Liver (tissue), 9 donors: ENCODE results near the gene FCRL6. TPM values are rescaled to one million over a fixed set of nuclear protein-coding genes. Genes with fewer than 3 reads are reported as not detected.

Experiments
- DNase-seq: peaks from one replicate; pipeline ENCODE4 v3.0.0-alpha.2; 2017; ENCODE audit warnings: low spot score
- H3K27ac ChIP-seq, 2 donors: one replicate each; pipeline ENCODE4 v1.7.0; 2013; ENCODE audit warnings: inconsistent platforms in 2 of 2, low read length in 2 of 2, control low read depth in 1 of 2, low read depth in 1 of 2, mild to moderate bottlenecking in 1 of 2
- H3K27me3 ChIP-seq, 4 donors: one replicate each; pipeline versions ENCODE4 v1.6.1 to v1.7.0; 2013; ENCODE audit warnings: low read length in 3 of 4, inconsistent platforms in 1 of 4, mild to moderate bottlenecking in 1 of 4, moderate library complexity in 1 of 4; ENCODE audit not compliant: control insufficient read depth in 4 of 4, insufficient read depth in 4 of 4
- H3K36me3 ChIP-seq, 4 donors: one replicate each; pipeline versions ENCODE4 v1.6.1 to v1.7.0; 2013; ENCODE audit warnings: low read length in 3 of 4, mild to moderate bottlenecking in 3 of 4, low read depth in 1 of 4, moderate library complexity in 1 of 4; ENCODE audit not compliant: control insufficient read depth in 4 of 4, insufficient read depth in 3 of 4
- H3K4me1 ChIP-seq, 4 donors: one replicate each; pipeline versions ENCODE4 v1.6.1 to v1.7.0; 2013; ENCODE audit warnings: low read length in 3 of 4, mild to moderate bottlenecking in 3 of 4, moderate library complexity in 1 of 4; ENCODE audit not compliant: control insufficient read depth in 4 of 4, insufficient read depth in 4 of 4
- H3K4me3 ChIP-seq, 3 donors: one replicate each; pipeline versions ENCODE4 v1.6.1 to v1.7.0; 2013; ENCODE audit warnings: low read length in 3 of 3, control low read depth in 1 of 3, low read depth in 1 of 3, mild to moderate bottlenecking in 1 of 3
- H3K9ac ChIP-seq, 2 donors: one replicate each; pipeline ENCODE4 v1.7.0; 2013; ENCODE audit warnings: low read length in 2 of 2, mild to moderate bottlenecking in 2 of 2, moderate library complexity in 2 of 2, control low read depth in 1 of 2, low read depth in 1 of 2
- H3K9me3 ChIP-seq, 4 donors: one replicate each; pipeline versions ENCODE4 v1.6.1 to v1.7.0; 2013; ENCODE audit warnings: low read length in 3 of 4; ENCODE audit not compliant: control insufficient read depth in 4 of 4
- CTCF ChIP-seq: fragments of 150-350 bp; IDR thresholded peaks from 2 replicates; pipeline ENCODE4 v1.5.1; 2017; ENCODE audit warnings: improper control_type of control experiment, low read depth, low read length; ENCODE audit not compliant: missing input control
- EGR1 ChIP-seq, 2 donors: IDR thresholded peaks; 2 replicates each; pipeline ENCODE4 v1.6.1; 2016 to 2018; ENCODE audit warnings: antibody characterized with exemption in 2 of 2, low read depth in 2 of 2
- FOXA1 ChIP-seq: IDR thresholded peaks from 2 replicates; pipeline ENCODE4 v1.6.1; 2016; ENCODE audit warnings: antibody characterized with exemption
- FOXA2 ChIP-seq: IDR thresholded peaks from 2 replicates; pipeline ENCODE4 v1.6.1; 2016; ENCODE audit warnings: antibody characterized with exemption
- GABPA ChIP-seq, 2 donors: IDR thresholded peaks in 1 of 2; conservative IDR thresholded peaks in 1 of 2; 2 replicates each; pipeline ENCODE4 v1.6.1; 2016; ENCODE audit warnings: antibody characterized with exemption in 2 of 2, mild to moderate bottlenecking in 1 of 2, moderate library complexity in 1 of 2
- HNF4A ChIP-seq, 2 donors: conservative IDR thresholded peaks; 2 replicates each; pipeline ENCODE4 v1.6.1; 2016; ENCODE audit warnings: antibody characterized with exemption in 2 of 2, mild to moderate bottlenecking in 2 of 2
- HNF4G ChIP-seq: IDR thresholded peaks from 2 replicates; pipeline ENCODE4 v1.6.1; 2016; ENCODE audit warnings: antibody characterized with exemption
- JUND ChIP-seq, 2 donors: IDR thresholded peaks; 2 replicates each; pipeline ENCODE4 v1.6.1; 2016; ENCODE audit warnings: antibody characterized with exemption in 2 of 2
- NR2F2 ChIP-seq: IDR thresholded peaks from 2 replicates; pipeline ENCODE4 v1.6.1; 2016; ENCODE audit warnings: antibody characterized with exemption
- RAD21 ChIP-seq, 2 donors: IDR thresholded peaks; 2 replicates each; pipeline ENCODE4 v1.6.1; 2016; ENCODE audit warnings: antibody characterized with exemption in 2 of 2, mild to moderate bottlenecking in 2 of 2
- RXRA ChIP-seq, 2 donors: IDR thresholded peaks; 2 replicates each; pipeline ENCODE4 v1.6.1; 2017 to 2018; ENCODE audit warnings: antibody characterized with exemption in 2 of 2, mild to moderate bottlenecking in 1 of 2
- SP1 ChIP-seq: IDR thresholded peaks from 2 replicates; pipeline ENCODE4 v1.6.1; 2018; ENCODE audit warnings: antibody characterized with exemption, mild to moderate bottlenecking
- TAF1 ChIP-seq: conservative IDR thresholded peaks from 2 replicates; pipeline ENCODE4 v1.6.1; 2016; ENCODE audit warnings: antibody characterized with exemption, mild to moderate bottlenecking
- YY1 ChIP-seq: IDR thresholded peaks from 2 replicates; pipeline ENCODE4 v1.6.1; 2016; ENCODE audit warnings: antibody characterized with exemption, mild to moderate bottlenecking
- ZBTB33 ChIP-seq: IDR thresholded peaks from 2 replicates; pipeline ENCODE4 v1.6.1; 2016; ENCODE audit warnings: antibody characterized with exemption
- WGBS: extraction: QIAGEN DNeasy Blood & Tissue Kit; methylation state at CpG from one replicate; pipeline ENCODE4 v1.1.7; 2013; 5-methylcytosine and 5-hydroxymethylcytosine counted together
- polyA plus RNA-seq, 2 donors: library from polyadenylated mRNA; stranded (reverse) in 1 of 2; unstranded in 1 of 2; fragments of 200-250 nt in 1 of 2; fragments of >200 nt in 1 of 2; fragmentation: Nextera tagmentation in 1 of 2; extraction: Ambion mirVana in 1 of 2; gene quantifications; one replicate each; pipeline versions ENCODE4 v1.2.1 to v1.2.3, GENCODE V29; 2013 to 2015
- total RNA-seq, 2 donors: library from RNA; depleted of rRNA; stranded (reverse); fragments of >200 nt; gene quantifications; one replicate each; pipeline ENCODE4 v1.2.3, GENCODE V29; 2014
- TF ChIP-seq, protein P1 (sequence below): IDR thresholded peaks from 2 replicates; pipeline ENCODE4 v1.6.1; 2016; ENCODE audit warnings: antibody characterized with exemption
- TF ChIP-seq, protein P2 (sequence below): IDR thresholded peaks from 2 replicates; pipeline ENCODE4 v1.6.1; 2016; ENCODE audit warnings: antibody characterized with exemption
- TF ChIP-seq, protein P3 (sequence below): IDR thresholded peaks from 2 replicates; pipeline ENCODE4 v1.6.1; 2016; ENCODE audit warnings: antibody characterized with exemption, mild to moderate bottlenecking
- donor health status: healthy.
- donor health status: healthy.
- donor health status: healthy.
- donor health status: healthy.
- donor health status: healthy.

Gene FCRL6
- total and polyA plus RNA-seq, 4 donors = 0.09 to 2.7 (median 0.71) TPM

DNA sequence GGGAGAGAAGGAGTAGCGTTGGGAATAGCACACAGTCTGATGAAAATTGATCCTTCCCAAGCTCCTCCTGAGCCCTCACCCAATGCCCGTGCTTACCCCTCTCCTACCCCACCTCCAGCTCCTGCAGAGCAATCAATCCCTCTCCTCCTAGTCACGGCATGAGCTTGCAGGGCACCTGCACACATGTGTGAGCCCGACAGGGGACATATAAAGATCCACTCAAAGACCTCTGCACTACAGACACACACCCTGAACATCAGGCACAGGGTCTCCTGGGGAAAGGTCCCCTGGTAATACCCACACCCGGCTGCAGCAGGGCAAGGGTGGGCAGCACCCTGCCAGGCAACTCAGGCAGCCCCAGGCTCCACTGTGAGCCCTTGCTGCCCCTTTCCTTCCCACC lies 59.9 kb downstream of the FCRL6 start:
- Histone ChIP-seq H3K4me3 (no peak overlapping the region), H3K4me1 (no peaks in the 10 kb centered on the region), H3K9me3 (no peaks in the 10 kb centered on the region), H3K27me3 (no peaks in the 10 kb centered on the region), H3K9ac (no peak overlapping the region), H3K27ac (no peak overlapping the region), H3K36me3 (no peaks in the 10 kb centered on the region)
- TF ChIP-seq EGR1 (IDR thresholded peaks at IDR 0.05; ENCODE audit: low read depth in 2 of 2) = no peak
- TF ChIP-seq FOXA1 = no peak
- TF ChIP-seq TAF1 = no peak
- TF ChIP-seq RXRA (IDR thresholded peaks at IDR 0.05) = no peak
- TF ChIP-seq HNF4A (conservative IDR thresholded peaks at IDR 0.05) = no peak
- no peak for TF ChIP-seq SP1
- no peak for TF ChIP-seq FOXA2
- 86% methylated on average over 5 of the region's 5 CpGs for WGBS
- DNase-seq = no peak

GRCh38 chr1:159862557-159862956 lies 60.4 kb downstream of the FCRL6 start, which contains the start of gene VSIG8:
Gene VSIG8, minus strand, starts transcription at chr1:159862657. Its CDS starts 136 bp downstream, at chr1:159862521.
- Histone ChIP-seq H3K4me1 (peaks cover 0 to 2% (median 1%) of the 10 kb centered on the region in 4 donors), H3K9me3 (no peaks in the 10 kb centered on the region), H3K27me3 (no peaks in the 10 kb centered on the region), H3K36me3 (no peaks in the 10 kb centered on the region), H3K4me3 (no peak within 1 kb of the TSS), H3K27ac (no peak within 1 kb of the TSS), H3K9ac (no peak within 1 kb of the TSS)
- TF ChIP-seq HNF4A (conservative IDR thresholded peaks at IDR 0.05) (no peak), ZBTB33 (no peak), FOXA1 (no peak), RXRA (IDR thresholded peaks at IDR 0.05) (no peak), NR2F2 (no peak), RAD21 (IDR thresholded peaks at IDR 0.05) (no peak), FOXA2 (no peak), GABPA (IDR thresholded peaks at IDR 0.05 in 1 of 2, conservative IDR thresholded peaks at IDR 0.05 in 1 of 2) (no peak), CTCF (no peak), SP1 (no peak), HNF4G (no peak), EGR1 (IDR thresholded peaks at IDR 0.05; ENCODE audit: low read depth in 2 of 2) (no peak), JUND (IDR thresholded peaks at IDR 0.05) (no peak), YY1 (no peak), TAF1 (no peak)
- TF ChIP-seq, protein P1, sequence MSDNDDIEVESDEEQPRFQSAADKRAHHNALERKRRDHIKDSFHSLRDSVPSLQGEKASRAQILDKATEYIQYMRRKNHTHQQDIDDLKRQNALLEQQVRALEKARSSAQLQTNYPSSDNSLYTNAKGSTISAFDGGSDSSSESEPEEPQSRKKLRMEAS = no peak
- TF ChIP-seq, protein P2, sequence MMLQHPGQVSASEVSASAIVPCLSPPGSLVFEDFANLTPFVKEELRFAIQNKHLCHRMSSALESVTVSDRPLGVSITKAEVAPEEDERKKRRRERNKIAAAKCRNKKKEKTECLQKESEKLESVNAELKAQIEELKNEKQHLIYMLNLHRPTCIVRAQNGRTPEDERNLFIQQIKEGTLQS = no peak
- TF ChIP-seq, protein P3, sequence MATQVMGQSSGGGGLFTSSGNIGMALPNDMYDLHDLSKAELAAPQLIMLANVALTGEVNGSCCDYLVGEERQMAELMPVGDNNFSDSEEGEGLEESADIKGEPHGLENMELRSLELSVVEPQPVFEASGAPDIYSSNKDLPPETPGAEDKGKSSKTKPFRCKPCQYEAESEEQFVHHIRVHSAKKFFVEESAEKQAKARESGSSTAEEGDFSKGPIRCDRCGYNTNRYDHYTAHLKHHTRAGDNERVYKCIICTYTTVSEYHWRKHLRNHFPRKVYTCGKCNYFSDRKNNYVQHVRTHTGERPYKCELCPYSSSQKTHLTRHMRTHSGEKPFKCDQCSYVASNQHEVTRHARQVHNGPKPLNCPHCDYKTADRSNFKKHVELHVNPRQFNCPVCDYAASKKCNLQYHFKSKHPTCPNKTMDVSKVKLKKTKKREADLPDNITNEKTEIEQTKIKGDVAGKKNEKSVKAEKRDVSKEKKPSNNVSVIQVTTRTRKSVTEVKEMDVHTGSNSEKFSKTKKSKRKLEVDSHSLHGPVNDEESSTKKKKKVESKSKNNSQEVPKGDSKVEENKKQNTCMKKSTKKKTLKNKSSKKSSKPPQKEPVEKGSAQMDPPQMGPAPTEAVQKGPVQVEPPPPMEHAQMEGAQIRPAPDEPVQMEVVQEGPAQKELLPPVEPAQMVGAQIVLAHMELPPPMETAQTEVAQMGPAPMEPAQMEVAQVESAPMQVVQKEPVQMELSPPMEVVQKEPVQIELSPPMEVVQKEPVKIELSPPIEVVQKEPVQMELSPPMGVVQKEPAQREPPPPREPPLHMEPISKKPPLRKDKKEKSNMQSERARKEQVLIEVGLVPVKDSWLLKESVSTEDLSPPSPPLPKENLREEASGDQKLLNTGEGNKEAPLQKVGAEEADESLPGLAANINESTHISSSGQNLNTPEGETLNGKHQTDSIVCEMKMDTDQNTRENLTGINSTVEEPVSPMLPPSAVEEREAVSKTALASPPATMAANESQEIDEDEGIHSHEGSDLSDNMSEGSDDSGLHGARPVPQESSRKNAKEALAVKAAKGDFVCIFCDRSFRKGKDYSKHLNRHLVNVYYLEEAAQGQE = no peak
- 75% methylated on average over 4 of the region's 4 CpGs for WGBS
- no peak for DNase-seq
